Adrenal gland (tissue), 12 donors: ENCODE results near the gene EXOC6. TPM values are rescaled to one million over a fixed set of nuclear protein-coding genes. Genes with fewer than 3 reads are reported as not detected.

Experiments
- DNase-seq, 7 donors: peaks; one replicate each; pipeline ENCODE4 v3.0.0-alpha.2; 2019 to 2020
- H3K27ac ChIP-seq, 5 donors: fragments of 200-600 bp; sonication (generic) in 4 of 5; 1 replicate in 3 of 5; 2 replicates in 2 of 5; pipeline versions ENCODE4 v1.5.1 to v1.8.0; 2016 to 2020; ENCODE audit warnings: mild to moderate bottlenecking in 1 of 5
- H3K27me3 ChIP-seq: fragments of 200-600 bp; 2 replicates; pipeline ENCODE4 v1.8.0; 2021
- H3K36me3 ChIP-seq, 2 donors: fragments of 200-600 bp; replicated peaks in 1 of 2; 1 replicate in 1 of 2; 2 replicates in 1 of 2; pipeline versions ENCODE4 v1.5.1 to v1.8.0; 2018 to 2022
- H3K4me1 ChIP-seq, 2 donors: fragments of 200-600 bp; replicated peaks in 1 of 2; 1 replicate in 1 of 2; 2 replicates in 1 of 2; pipeline versions ENCODE4 v1.5.1 to v1.8.0; 2018 to 2021
- H3K4me3 ChIP-seq, 4 donors: fragments of 200-600 bp; sonication (generic) in 3 of 4; one replicate each; pipeline ENCODE4 v1.5.1; 2016 to 2018
- H3K9me3 ChIP-seq, 3 donors: fragments of 200-600 bp; sonication (generic) in 1 of 3; replicated peaks in 1 of 3; 1 replicate in 2 of 3; 2 replicates in 1 of 3; pipeline versions ENCODE4 v1.5.1 to v1.8.0; 2016 to 2021
- CTCF ChIP-seq, 6 experiments: fragments of 450-650 bp in 4 of 6; fragments of 200-600 bp in 2 of 6; sonication (generic) in 1 of 6; IDR thresholded peaks; 1 replicate in 5 of 6; 2 replicates in 1 of 6; pipeline versions ENCODE4 v1.5.1 to v1.8.0; 2016 to 2021; ENCODE audit warnings: antibody characterized with exemption in 6 of 6, mild to moderate bottlenecking in 2 of 6, moderate library complexity in 1 of 6
- POLR2A ChIP-seq, 2 donors: fragments of 450-650 bp; IDR thresholded peaks; one replicate each; pipeline ENCODE4 v1.6.1; 2017; ENCODE audit warnings: antibody characterized with exemption in 2 of 2, mild to moderate bottlenecking in 2 of 2, moderate library complexity in 1 of 2
- WGBS, 4 donors: extraction: QIAGEN DNeasy Blood & Tissue Kit in 2 of 4; methylation state at CpG; one replicate each; pipeline versions ENCODE4 v1.1.5 to v1.1.7; 2013 to 2017; 5-methylcytosine and 5-hydroxymethylcytosine counted together
- intact Hi-C, 2 donors: fragments of 100-400 bp; cut with DNase I; formaldehyde crosslinking; loops; one replicate each; pipeline versions ENCODE4 v1.14.1 to v1.15.0; 2022 to 2023
- polyA plus RNA-seq, 3 donors: library from polyadenylated mRNA; stranded (reverse); fragments of 200-250 nt in 2 of 3; fragments of 350-450 nt in 1 of 3; fragmentation: Illumina TruSeq in 1 of 3; extraction: RNeasy Lipid Tissue Mini Kit (QIAGEN cat#74804) in 1 of 3; gene quantifications; one replicate each; pipeline ENCODE4 v1.2.3, GENCODE V29; 2013 to 2014
- total RNA-seq, 9 donors: library from RNA; depleted of rRNA in 4 of 9; stranded (reverse); fragments of >200 nt in 4 of 9; fragments of 120-200 nt in 1 of 9; fragmentation: NEBNext Ultra II Directional in 1 of 9; extraction: Animal tissue kit (Norgen Biotek cat#: 25700) in 1 of 9; gene quantifications; one replicate each; pipeline versions ENCODE4 v1.1.0 to v1.2.4, GENCODE V29; 2013 to 2023
- donor health status: healthy with polysubstance abuse.
- donor health status: Bipolar disorder and iron deficiency.
- donor health status: DM: yes; HTN: yes; CAD: no.
- donor health status: DM: no; HTN: no; CAD: no.
- donor health status: DM: no; HTN: no; CAD: no.
- donor health status: DM: yes; HTN: yes; CAD: no.

EXOC6 gene
- total and polyA plus RNA-seq, 12 donors = 7.1 to 60.1 (median 25.7) TPM

- Histone ChIP-seq H3K4me3 (no peak overlapping the region), H3K4me1 (no peaks in the 10 kb centered on the region), H3K27me3 (no peaks in the 10 kb centered on the region), H3K27ac (no peak overlapping the region), H3K36me3 (peaks cover 0 to 4% of the 10 kb centered on the region in 2 donors), H3K9me3 (peaks cover 0 to 5% (median 0%) of the 10 kb centered on the region in 3 donors)
- TF ChIP-seq POLR2A (IDR thresholded peaks at IDR 0.05) = no peak
- no peak for TF ChIP-seq CTCF (IDR thresholded peaks at IDR 0.05)
- intact Hi-C loops = no loop called here
- 32 to 93% (median 49%) methylated on average over 1 of the region's 1 CpG for WGBS, 4 donors
- no peak for DNase-seq
These were observed 83.3 kb downstream of the EXOC6 start for GRCh38 chr10:92931597-92931996.

GRCh38 chr10:92937876-92938275 lies 89.6 kb downstream of the EXOC6 start:
- Histone ChIP-seq H3K36me3 (no peaks in the 10 kb centered on the region), H3K4me3 (no peak overlapping the region), H3K9me3 (peaks cover 0 to 5% (median 0%) of the 10 kb centered on the region in 3 donors), H3K27ac (no peak overlapping the region), H3K4me1 (no peaks in the 10 kb centered on the region), H3K27me3 (no peaks in the 10 kb centered on the region)
- DNase-seq = no peak
- TF ChIP-seq CTCF (IDR thresholded peaks at IDR 0.05) = no peak
- TF ChIP-seq POLR2A (IDR thresholded peaks at IDR 0.05) = no peak
- intact Hi-C loops = no loop called here

- intact Hi-C loops = no loop called here
- WGBS, 4 donors = 89 to 98% (median 95%) methylated on average over 1 of the region's 1 CpG
- Histone ChIP-seq H3K27ac (no peak overlapping the region), H3K36me3 (no peaks in the 10 kb centered on the region), H3K9me3 (peaks cover 0 to 5% (median 0%) of the 10 kb centered on the region in 3 donors), H3K4me1 (no peaks in the 10 kb centered on the region), H3K27me3 (no peaks in the 10 kb centered on the region), H3K4me3 (no peak overlapping the region)
- TF ChIP-seq CTCF (IDR thresholded peaks at IDR 0.05) = no peak
- TF ChIP-seq POLR2A (IDR thresholded peaks at IDR 0.05) = no peak
- no peak for DNase-seq
These were observed 90.5 kb downstream of the EXOC6 start for GRCh38 chr10:92938841-92939240.

GRCh38 chr10:92942226-92942625 lies 93.9 kb downstream of the EXOC6 start:
- TF ChIP-seq CTCF (IDR thresholded peaks at IDR 0.05) (no peak), POLR2A (IDR thresholded peaks at IDR 0.05) (no peak)
- Histone ChIP-seq H3K27ac (no peak overlapping the region), H3K4me1 (no peaks in the 10 kb centered on the region), H3K9me3 (no peaks in the 10 kb centered on the region), H3K36me3 (no peaks in the 10 kb centered on the region), H3K4me3 (no peak overlapping the region), H3K27me3 (no peaks in the 10 kb centered on the region)
- intact Hi-C loops = no loop called here
- DNase-seq = no peak
